ENCODE data around the gene TMEM86B.

DNA sequence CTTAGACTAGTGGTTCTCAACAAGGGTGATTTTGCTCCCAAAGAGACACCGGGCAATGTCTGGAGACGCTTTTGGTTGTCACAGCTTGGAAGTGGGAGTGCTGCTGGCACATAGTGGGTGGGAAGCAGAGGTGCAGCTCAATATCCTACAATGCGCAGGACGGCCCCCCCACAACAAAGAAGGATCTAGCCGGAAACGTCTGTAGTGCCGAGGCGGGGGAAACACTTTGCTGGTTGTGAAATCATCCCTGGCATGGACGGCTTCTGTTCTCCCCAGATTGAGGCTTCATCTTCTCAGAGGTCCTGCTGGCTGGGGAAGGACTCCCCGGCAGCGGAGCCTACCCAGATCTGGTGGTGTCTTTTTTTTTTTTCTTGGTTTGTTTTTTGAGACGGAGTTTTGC is 35.1 kb downstream of the TMEM86B start:
- TF ChIP-seq, protein P1, sequence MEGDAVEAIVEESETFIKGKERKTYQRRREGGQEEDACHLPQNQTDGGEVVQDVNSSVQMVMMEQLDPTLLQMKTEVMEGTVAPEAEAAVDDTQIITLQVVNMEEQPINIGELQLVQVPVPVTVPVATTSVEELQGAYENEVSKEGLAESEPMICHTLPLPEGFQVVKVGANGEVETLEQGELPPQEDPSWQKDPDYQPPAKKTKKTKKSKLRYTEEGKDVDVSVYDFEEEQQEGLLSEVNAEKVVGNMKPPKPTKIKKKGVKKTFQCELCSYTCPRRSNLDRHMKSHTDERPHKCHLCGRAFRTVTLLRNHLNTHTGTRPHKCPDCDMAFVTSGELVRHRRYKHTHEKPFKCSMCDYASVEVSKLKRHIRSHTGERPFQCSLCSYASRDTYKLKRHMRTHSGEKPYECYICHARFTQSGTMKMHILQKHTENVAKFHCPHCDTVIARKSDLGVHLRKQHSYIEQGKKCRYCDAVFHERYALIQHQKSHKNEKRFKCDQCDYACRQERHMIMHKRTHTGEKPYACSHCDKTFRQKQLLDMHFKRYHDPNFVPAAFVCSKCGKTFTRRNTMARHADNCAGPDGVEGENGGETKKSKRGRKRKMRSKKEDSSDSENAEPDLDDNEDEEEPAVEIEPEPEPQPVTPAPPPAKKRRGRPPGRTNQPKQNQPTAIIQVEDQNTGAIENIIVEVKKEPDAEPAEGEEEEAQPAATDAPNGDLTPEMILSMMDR (IDR thresholded peaks at IDR 0.05) = no peak
- no peak for TF ChIP-seq POLR2A (IDR thresholded peaks at IDR 0.05)
